Endothelial cell of umbilical vein (primary cell): Measurements from ENCODE around the gene DEFB129.

Experiments
- CTCF ChIP-seq, 2 donors: IDR thresholded peaks; 1 replicate in 1 of 2; 2 replicates in 1 of 2; pipeline ENCODE4 v1.5.1; 2011; ENCODE audit warnings: low read length in 2 of 2, mild to moderate bottlenecking in 2 of 2, moderate library complexity in 2 of 2, control low read depth in 1 of 2, inconsistent platforms in 1 of 2, low read depth in 1 of 2; ENCODE audit not compliant: insufficient read depth in 1 of 2; ENCODE audit errors: extremely low read depth in 1 of 2
- EZH2 ChIP-seq: IDR thresholded peaks from 2 replicates; pipeline ENCODE4 v1.6.1; 2012; ENCODE audit warnings: borderline replicate concordance, low read depth, mild to moderate bottlenecking, moderate library complexity, low read length, inconsistent platforms; ENCODE audit not compliant: severe bottlenecking
- FOS ChIP-seq: IDR thresholded peaks from 2 replicates; pipeline ENCODE4 v1.6.1; 2011; ENCODE audit warnings: mild to moderate bottlenecking, low read length, moderate library complexity, borderline replicate concordance; ENCODE audit not compliant: insufficient read depth
- JUN ChIP-seq: IDR thresholded peaks from 2 replicates; pipeline ENCODE4 v1.6.1; 2011; ENCODE audit warnings: borderline replicate concordance, low read depth; ENCODE audit not compliant: insufficient read length, insufficient read depth
- MYC ChIP-seq: IDR thresholded peaks from one replicate; pipeline ENCODE4 v1.6.1; 2011; ENCODE audit warnings: mild to moderate bottlenecking, low read depth, low read length
- POLR2A ChIP-seq: IDR thresholded peaks from 2 replicates; pipeline ENCODE4 v1.6.1; 2012; ENCODE audit warnings: low read depth, mild to moderate bottlenecking, control low read depth, low read length
- POLR2AphosphoS5 ChIP-seq: IDR thresholded peaks from 2 replicates; pipeline ENCODE4 v1.6.1; 2012; ENCODE audit warnings: low read depth, mild to moderate bottlenecking, control low read depth, low read length, moderate library complexity; ENCODE audit not compliant: insufficient read depth

GRCh38 chr20:219290-220115 lies 7.6 kb upstream of the DEFB129 start:
- TF ChIP-seq CTCF (IDR thresholded peaks at IDR 0.05; ENCODE audit: extremely low read depth in 1 of 2, insufficient read depth in 1 of 2, low read depth in 1 of 2, low read length in 2 of 2) (no peak), EZH2 (no peak), POLR2A (no peak), FOS (no peak), POLR2AphosphoS5 (no peak), JUN (no peak), MYC (no peak)
